Astrocyte (in vitro differentiated cells and primary cell): ENCODE measurements around the gene TSFM. TPM values are rescaled to one million over a fixed set of nuclear protein-coding genes. Genes with fewer than 3 reads are reported as not detected.

Source experiments
- DNase-seq: peaks from one replicate; pipeline ENCODE4 v3.0.0-alpha.2; 2010; ENCODE audit warnings: low read depth
- FAIRE-seq: peaks from 2 replicates; lab custom pipeline; 2011; peaks lifted over from hg19 to GRCh38; lab: Jason Lieb, UNC
- H2AFZ ChIP-seq: 2 replicates; pipeline ENCODE4 v1.6.0; 2012; ENCODE audit warnings: low read depth, low read length, inconsistent platforms
- H3K27ac ChIP-seq: 2 replicates; pipeline ENCODE4 v1.5.1; 2011; ENCODE audit warnings: low read depth, low read length, inconsistent platforms
- H3K27me3 ChIP-seq: 2 replicates; pipeline ENCODE4 v1.6.0; 2011; ENCODE audit warnings: low read length, inconsistent platforms; ENCODE audit not compliant: insufficient read depth
- H3K36me3 ChIP-seq: 2 replicates; pipeline ENCODE4 v1.5.1; 2011; ENCODE audit warnings: low read length, inconsistent platforms; ENCODE audit not compliant: insufficient read depth
- H3K4me1 ChIP-seq: 2 replicates; pipeline ENCODE4 v1.5.1; 2011; ENCODE audit warnings: low read length, inconsistent platforms; ENCODE audit not compliant: insufficient read depth
- H3K4me2 ChIP-seq: 2 replicates; pipeline ENCODE4 v1.6.0; 2012; ENCODE audit warnings: low read length, inconsistent platforms
- H3K4me3 ChIP-seq: 2 replicates; pipeline ENCODE4 v1.5.1; 2011; ENCODE audit warnings: low read depth, mild to moderate bottlenecking, low read length, inconsistent platforms; ENCODE audit not compliant: insufficient read depth
- H3K79me2 ChIP-seq: 2 replicates; pipeline ENCODE4 v1.6.0; 2012; ENCODE audit warnings: mild to moderate bottlenecking, low read length, inconsistent platforms; ENCODE audit not compliant: insufficient read depth
- H3K9ac ChIP-seq: 2 replicates; pipeline ENCODE4 v1.6.0; 2012; ENCODE audit warnings: mild to moderate bottlenecking, low read length, inconsistent platforms
- H3K9me3 ChIP-seq: 2 replicates; pipeline ENCODE4 v1.5.1; 2012; ENCODE audit warnings: low read depth, mild to moderate bottlenecking, low read length, inconsistent platforms; ENCODE audit not compliant: insufficient read depth
- H4K20me1 ChIP-seq: 2 replicates; pipeline ENCODE4 v1.6.0; 2012; ENCODE audit warnings: low read length, inconsistent platforms; ENCODE audit not compliant: insufficient read depth
- H3K27ac Mint-ChIP-seq: one replicate; pipeline ENCODE4 v1.8.0; 2021; ENCODE audit warnings: mild to moderate bottlenecking, mixed read lengths; ENCODE audit not compliant: unreplicated experiment
- H3K27me3 Mint-ChIP-seq: one replicate; pipeline ENCODE4 v1.8.0; 2021; ENCODE audit warnings: low read depth, mixed read lengths; ENCODE audit not compliant: unreplicated experiment
- H3K36me3 Mint-ChIP-seq: one replicate; pipeline ENCODE4 v1.8.0; 2021; ENCODE audit warnings: low read depth, mixed read lengths; ENCODE audit not compliant: unreplicated experiment
- H3K4me1 Mint-ChIP-seq: one replicate; pipeline ENCODE4 v1.8.0; 2021; ENCODE audit warnings: low read depth, mixed read lengths; ENCODE audit not compliant: unreplicated experiment
- H3K4me3 Mint-ChIP-seq: one replicate; pipeline ENCODE4 v1.8.0; 2021; ENCODE audit warnings: mild to moderate bottlenecking, moderate library complexity, mixed read lengths; ENCODE audit not compliant: unreplicated experiment
- H3K9me3 Mint-ChIP-seq: one replicate; pipeline ENCODE4 v1.8.0; 2021; ENCODE audit warnings: mild to moderate bottlenecking, mixed read lengths; ENCODE audit not compliant: unreplicated experiment
- CTCF ChIP-seq: IDR thresholded peaks from 2 replicates; pipeline ENCODE4 v1.5.1; 2011; ENCODE audit warnings: low read depth, mild to moderate bottlenecking, inconsistent platforms, low read length, moderate library complexity; ENCODE audit not compliant: insufficient read depth
- EZH2 ChIP-seq: IDR thresholded peaks from 2 replicates; pipeline ENCODE4 v1.6.1; 2012; ENCODE audit warnings: mild to moderate bottlenecking, low read length, inconsistent platforms; ENCODE audit not compliant: insufficient read depth
- total RNA-seq: library from RNA; stranded (reverse); gene quantifications from 2 replicates; pipeline ENCODE4 v1.2.1, GENCODE V29; 2021

The TSFM gene
- total RNA-seq, 1 donor from 2014 or later, result 26.6 TPM

GRCh38 chr12:57837864-57838562, 55.4 kb downstream of the TSFM start:
- H3K27ac Mint-ChIP-seq, result peak overlapping the region; percentile 78
- H3K4me2 ChIP-seq, result peak overlapping the region; percentile 59
- H3K4me1 Mint-ChIP-seq, result peaks cover 77% of the 10 kb centered on the region
- H3K27ac ChIP-seq, result peak overlapping the region; percentile 24
- no peaks in the 10 kb centered on the region for H3K9me3 ChIP-seq
- no peak overlapping the region for H2AFZ ChIP-seq
- H4K20me1 ChIP-seq, result peaks cover 97% of the 10 kb centered on the region
- H3K9me3 Mint-ChIP-seq, result no peaks in the 10 kb centered on the region
- H3K27me3 Mint-ChIP-seq, result no peaks in the 10 kb centered on the region
- H3K4me3 Mint-ChIP-seq, result peak overlapping the region; percentile 62
- H3K79me2 ChIP-seq, result peaks cover 99% of the 10 kb centered on the region
- H3K36me3 Mint-ChIP-seq, result peaks cover 2% of the 10 kb centered on the region
- peak overlapping the region; percentile 1 for H3K9ac ChIP-seq
- no peaks in the 10 kb centered on the region for H3K36me3 ChIP-seq
- no peaks in the 10 kb centered on the region for H3K27me3 ChIP-seq
- H3K4me1 ChIP-seq, result peaks cover 65% of the 10 kb centered on the region
- H3K4me3 ChIP-seq, result no peak overlapping the region
- FAIRE-seq (no peak), DNase-seq (peak; percentile 65)
- no peak for TF ChIP-seq EZH2
- no peak for TF ChIP-seq CTCF

GRCh38 chr12:57838594-57839302, 56.2 kb downstream of the TSFM start:
- H3K36me3 Mint-ChIP-seq, result peaks cover 2% of the 10 kb centered on the region
- H3K9me3 ChIP-seq, result no peaks in the 10 kb centered on the region
- H3K4me3 Mint-ChIP-seq, result peak overlapping the region; percentile 14
- peak overlapping the region; percentile 26 for H3K27ac Mint-ChIP-seq
- H3K9ac ChIP-seq, result peak overlapping the region; percentile 1
- H3K36me3 ChIP-seq, result peaks cover 2% of the 10 kb centered on the region
- no peaks in the 10 kb centered on the region for H3K27me3 ChIP-seq
- peaks cover 97% of the 10 kb centered on the region for H4K20me1 ChIP-seq
- H3K27ac ChIP-seq, result peak overlapping the region; percentile 24
- DNase-seq (no peak), FAIRE-seq (no peak)
- no peak overlapping the region for H2AFZ ChIP-seq
- H3K4me1 Mint-ChIP-seq, result peaks cover 79% of the 10 kb centered on the region
- no peak overlapping the region for H3K4me3 ChIP-seq
- no peaks in the 10 kb centered on the region for H3K9me3 Mint-ChIP-seq
- H3K4me2 ChIP-seq, result peak overlapping the region; percentile 59
- H3K4me1 ChIP-seq, result peaks cover 66% of the 10 kb centered on the region
- TF ChIP-seq EZH2, result no peak
- no peak for TF ChIP-seq CTCF
- H3K27me3 Mint-ChIP-seq, result no peaks in the 10 kb centered on the region
- peaks cover 99% of the 10 kb centered on the region for H3K79me2 ChIP-seq
